HG03342 (cell line): Measurements from ENCODE around the gene DAZ2.
"Not testable (repeated sequence)": the region's sequence is repeated elsewhere in the genome, so short reads cannot be mapped to it uniquely, and the experiment has no call there.

ENCODE experiments used
- ATAC-seq: cut with Tn5 transposase; IDR thresholded peaks from one replicate; pipeline ENCODE4 v1.9.1; 2021; ENCODE audit warnings: mild to moderate bottlenecking, moderate library complexity; ENCODE audit not compliant: unreplicated experiment

DAZ2 gene

GRCh38 chrY:23219233-23219632 is at the start of gene DAZ2:
Gene DAZ2 (plus strand): TSS chrY:23219533. CDS start chrY:23219741, 208 bp downstream.
- not testable (repeated sequence) for ATAC-seq

- not testable (repeated sequence) for ATAC-seq
Observed at GRCh38 chrY:23198908-23199307, 20.4 kb upstream of the DAZ2 start, which contains the start of gene DAZ1. Gene DAZ1 (minus strand): TSS chrY:23199008. CDS start chrY:23198800, 208 bp downstream.

GRCh38 chrY:23207455-23207854 is 11.9 kb upstream of the DAZ2 start:
- ATAC-seq: not testable (repeated sequence)

GRCh38 chrY:23209802-23210495 is 9.4 kb upstream of the DAZ2 start:
- ATAC-seq: not testable (repeated sequence)

- ATAC-seq: not testable (repeated sequence)
Observed at GRCh38 chrY:23210681-23211080, 8.7 kb upstream of the DAZ2 start.
